Astrocyte of the cerebellum (primary cell): ENCODE data around the gene TAS2R10.

Experiments used
- DNase-seq: peaks from one replicate; pipeline ENCODE4 v3.0.0-alpha.2; 2011; ENCODE audit warnings: low read depth
- H3K4me3 ChIP-seq: 2 replicates; pipeline ENCODE4 v1.5.1; 2011; ENCODE audit warnings: mild to moderate bottlenecking, low read depth, low read length, moderate library complexity
- CTCF ChIP-seq: IDR thresholded peaks from 2 replicates; pipeline ENCODE4 v1.5.1; 2012; ENCODE audit warnings: low read length, low read depth, moderate library complexity, mild to moderate bottlenecking; ENCODE audit errors: missing control alignments
- in situ Hi-C: cut with HindIII; loops from 2 replicates; pipeline ENCODE4 v1.10.0; 2017; ENCODE audit warnings: low sequenced_read_pairs

Gene TAS2R10

GRCh38 chr12:10853776-10854175, 27.6 kb upstream of the TAS2R10 start:
- in situ Hi-C loops, result no loop called here
- no peak for TF ChIP-seq CTCF
- no peak for DNase-seq
- no peak overlapping the region for H3K4me3 ChIP-seq

GRCh38 chr12:10851243-10851858, 25.2 kb upstream of the TAS2R10 start:
- no peak overlapping the region for H3K4me3 ChIP-seq
- in situ Hi-C loops, result no loop called here
- no peak for DNase-seq
- TF ChIP-seq CTCF, result no peak

GRCh38 chr12:10849425-10849878, 23.3 kb upstream of the TAS2R10 start, which contains the start of gene PRR4:
Gene PRR4, minus strand, starts transcription at chr12:10849475. Its CDS starts 38 bp downstream, at chr12:10849437.
- peak; percentile 41 for DNase-seq
- in situ Hi-C loops, result no loop called here
- no peak within 1 kb of the TSS for H3K4me3 ChIP-seq
- TF ChIP-seq CTCF, result no peak

GRCh38 chr12:10847744-10848143, 21.6 kb upstream of the TAS2R10 start:
- H3K4me3 ChIP-seq, result no peak overlapping the region
- no peak for DNase-seq
- TF ChIP-seq CTCF, result no peak
- in situ Hi-C loops, result no loop called here

GRCh38 chr12:10842862-10843261, 16.7 kb upstream of the TAS2R10 start:
- no peak overlapping the region for H3K4me3 ChIP-seq
- no peak for DNase-seq
- in situ Hi-C loops, result no loop called here
- TF ChIP-seq CTCF, result no peak

GRCh38 chr12:10838461-10838860, 12.3 kb upstream of the TAS2R10 start:
- no peak for TF ChIP-seq CTCF
- no peak for DNase-seq
- no peak overlapping the region for H3K4me3 ChIP-seq
- in situ Hi-C loops, result no loop called here

GRCh38 chr12:10829994-10830393, 3.8 kb upstream of the TAS2R10 start:
- no peak overlapping the region for H3K4me3 ChIP-seq
- in situ Hi-C loops, result no loop called here
- DNase-seq, result no peak
- no peak for TF ChIP-seq CTCF
